HG02981 (cell line): ENCODE measurements around the gene FTO.

Experiments
- ATAC-seq: cut with Tn5 transposase; IDR thresholded peaks from one replicate; pipeline ENCODE4 v1.9.1; 2021; ENCODE audit warnings: mild to moderate bottlenecking, moderate library complexity; ENCODE audit not compliant: unreplicated experiment

The FTO gene

DNA sequence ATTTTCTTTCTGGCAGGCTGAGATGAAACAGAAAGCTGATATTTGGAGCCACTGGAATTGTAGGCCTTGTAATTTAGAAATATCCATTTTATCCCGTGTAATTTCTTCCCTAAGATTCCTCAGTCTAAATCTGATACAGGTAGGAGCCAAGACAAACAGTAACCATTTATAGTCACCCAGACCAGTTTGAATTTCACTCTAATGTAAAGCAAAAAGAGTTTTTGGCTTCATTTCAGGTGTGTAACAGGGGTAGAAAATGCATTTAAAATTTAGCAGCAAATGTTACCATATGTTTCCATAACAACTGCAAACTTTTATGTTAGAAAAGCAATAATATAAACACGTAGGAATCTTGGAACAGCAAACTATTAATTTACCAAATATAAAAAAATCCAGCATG is 249.4 kb downstream of the FTO start:
- ATAC-seq, result no peak

DNA sequence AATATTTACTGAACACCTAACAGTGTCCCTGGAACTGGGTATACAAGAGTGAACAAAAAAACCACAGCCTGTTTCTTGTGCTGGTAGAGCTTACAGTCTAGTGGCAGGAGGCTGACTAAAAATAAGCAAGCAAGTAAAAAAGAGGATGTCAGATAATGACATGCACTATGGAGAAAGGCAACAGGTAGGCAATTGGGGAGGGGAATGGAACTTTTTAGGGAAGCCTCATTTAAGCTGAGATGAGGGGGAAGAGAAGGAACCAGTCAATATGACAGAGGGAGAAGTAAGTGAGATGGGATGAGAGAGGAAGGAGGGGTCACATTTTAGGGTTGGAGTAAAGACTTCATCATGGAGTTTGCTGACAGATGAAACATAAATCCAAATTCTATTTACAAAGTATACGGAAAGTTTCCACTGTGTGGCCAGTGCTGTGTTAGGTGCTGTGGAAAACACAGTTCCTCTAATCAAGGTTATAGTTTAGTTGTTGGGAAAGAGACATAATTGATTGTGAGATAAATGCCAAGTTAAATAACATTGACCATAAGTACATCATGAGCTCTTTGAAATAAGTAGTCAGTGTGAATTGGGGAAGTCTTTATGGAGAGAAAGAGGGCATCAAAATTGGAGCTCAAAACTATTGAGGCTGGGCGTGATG is 251.4 kb downstream of the FTO start:
- ATAC-seq, result no peak

DNA sequence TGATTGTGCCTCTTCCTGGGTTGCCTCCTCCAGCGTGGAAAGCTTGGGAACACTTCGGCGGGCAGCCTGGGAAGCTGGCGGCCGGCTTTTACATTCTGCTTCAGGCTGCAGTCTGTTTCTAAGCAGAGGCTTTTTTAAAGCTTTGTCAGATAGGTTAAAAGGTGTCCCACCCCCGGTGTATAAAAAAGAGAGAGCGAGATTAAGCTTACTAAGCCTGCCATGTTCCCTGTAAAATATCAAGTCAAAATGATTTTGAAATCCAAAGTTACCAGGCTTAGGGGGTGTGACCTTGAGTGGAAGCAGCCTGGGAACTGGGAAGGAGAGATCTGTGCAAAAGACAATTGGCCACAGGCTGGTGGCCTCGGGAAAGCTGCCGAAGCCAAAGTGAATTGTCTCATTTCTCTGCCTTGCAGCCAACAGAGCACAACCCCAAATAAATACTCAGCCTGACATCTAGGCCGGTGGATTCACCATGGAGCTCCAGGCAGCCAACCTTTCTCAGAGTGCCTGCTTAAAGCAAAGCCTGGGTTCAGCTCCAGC is 254.5 kb downstream of the FTO start:
- ATAC-seq, result no peak

DNA sequence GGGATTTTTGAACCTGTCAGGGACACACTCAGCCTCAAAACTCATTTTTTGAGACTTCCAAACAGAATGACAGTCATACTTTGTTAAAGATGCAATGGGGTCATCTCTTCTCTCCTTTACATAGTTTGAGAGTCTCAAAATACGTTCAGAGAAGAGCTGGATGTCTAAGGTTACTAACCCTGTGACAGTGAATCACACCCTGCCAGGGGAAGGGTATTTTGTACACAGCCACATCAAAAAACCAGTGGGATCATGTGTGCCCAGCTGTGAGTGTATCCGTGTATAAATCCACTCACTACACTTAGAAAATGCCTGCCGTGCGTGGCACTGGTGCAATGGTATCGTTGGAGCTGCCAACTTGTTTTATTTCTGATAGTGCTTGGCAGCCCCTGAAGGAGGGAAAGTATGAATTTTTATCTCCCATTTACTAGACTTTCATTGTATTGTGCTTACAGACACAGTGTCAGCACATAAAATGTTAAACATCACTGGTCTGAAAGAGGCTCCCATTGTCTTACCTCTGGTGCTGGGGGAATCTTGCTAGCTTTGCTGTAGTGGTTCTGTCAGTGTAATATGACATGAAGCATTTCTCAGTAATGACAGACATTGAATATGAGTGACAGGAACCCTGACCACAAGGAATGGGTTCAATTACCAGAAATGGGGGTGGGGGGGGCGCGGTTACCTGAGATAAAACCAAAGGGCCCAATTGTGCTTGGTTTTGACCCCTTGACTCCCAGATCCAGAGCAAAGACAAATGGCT is 256.3 kb downstream of the FTO start:
- no peak for ATAC-seq

DNA sequence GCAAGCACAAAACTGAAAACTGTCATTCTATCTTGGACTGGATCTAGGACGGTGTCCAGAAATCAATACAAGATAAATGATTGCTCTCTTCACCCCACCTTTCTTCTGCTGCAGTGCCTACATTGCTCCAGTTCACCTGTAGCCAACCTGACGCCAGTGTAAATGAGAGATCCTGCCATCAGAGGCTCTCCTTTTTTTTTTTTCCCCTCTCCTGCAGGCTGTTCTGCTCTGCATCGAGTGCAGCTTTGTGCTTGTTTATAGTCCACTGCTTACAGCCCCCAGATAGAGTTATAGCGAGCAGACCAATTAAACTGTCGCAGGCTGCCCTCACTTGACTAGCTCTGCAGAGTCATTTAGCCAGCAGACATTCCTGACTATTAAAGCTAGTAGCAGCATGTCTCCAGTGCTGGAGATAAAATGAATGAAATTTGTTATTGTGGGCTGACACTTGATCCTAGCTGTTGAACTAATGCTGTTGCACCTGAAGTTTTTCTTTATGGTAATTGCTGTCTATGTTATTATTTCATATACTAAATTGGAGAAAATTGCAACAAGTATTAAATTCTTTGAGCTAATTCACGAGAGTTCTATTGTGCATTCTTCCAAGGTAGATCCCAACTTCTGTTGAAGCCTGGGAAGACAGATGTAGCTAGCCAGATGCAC is 257.1 kb downstream of the FTO start:
- no peak for ATAC-seq

DNA sequence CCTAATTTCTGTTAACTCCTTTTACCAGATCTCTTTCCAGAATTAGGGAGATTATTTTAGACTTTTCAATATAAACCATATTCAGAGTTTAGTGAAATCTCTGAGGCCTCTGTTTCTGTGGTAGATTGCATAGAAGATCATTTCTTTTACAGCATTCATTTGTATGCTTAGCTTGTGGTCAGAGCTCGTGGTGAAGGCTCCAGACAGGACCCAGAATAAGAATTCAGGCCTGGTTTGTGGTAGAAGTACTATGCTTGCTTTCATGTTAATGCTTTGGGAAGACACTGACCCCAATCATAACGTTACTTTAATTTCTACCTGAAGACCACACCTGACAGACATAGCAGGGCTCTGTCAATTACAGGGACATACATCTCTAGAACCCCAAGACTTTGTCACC is 258.1 kb downstream of the FTO start:
- no peak for ATAC-seq

DNA sequence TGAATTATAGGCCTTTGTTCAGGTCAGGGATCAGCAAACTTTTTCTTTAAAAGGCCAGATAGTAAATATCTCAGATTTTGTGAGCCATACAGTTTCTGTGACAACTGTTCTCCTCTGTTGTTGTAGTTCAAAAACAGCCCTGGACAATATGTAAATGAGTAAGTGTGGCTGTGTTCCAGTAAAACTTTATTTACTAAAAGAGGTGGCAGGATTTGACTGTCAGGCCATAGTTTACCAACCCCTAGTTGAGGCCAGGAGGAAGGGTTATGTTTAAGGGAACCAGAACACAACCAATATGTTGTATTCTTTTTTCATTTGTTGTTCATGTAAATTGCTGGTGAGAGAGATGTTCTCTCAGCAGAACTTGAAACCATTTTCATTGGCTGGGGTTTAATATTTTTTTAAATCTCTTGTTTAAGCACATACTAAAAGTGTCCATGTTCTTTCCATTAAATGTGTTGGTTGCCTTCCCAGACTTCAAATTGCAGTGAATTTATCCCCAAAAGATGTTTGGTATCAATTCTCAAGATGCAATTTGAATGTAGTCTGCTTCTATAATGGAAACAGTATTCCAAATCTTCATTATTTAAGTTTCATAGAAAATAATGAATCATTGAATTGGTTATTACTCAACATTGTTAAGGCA is 260.3 kb downstream of the FTO start:
- no peak for ATAC-seq

DNA sequence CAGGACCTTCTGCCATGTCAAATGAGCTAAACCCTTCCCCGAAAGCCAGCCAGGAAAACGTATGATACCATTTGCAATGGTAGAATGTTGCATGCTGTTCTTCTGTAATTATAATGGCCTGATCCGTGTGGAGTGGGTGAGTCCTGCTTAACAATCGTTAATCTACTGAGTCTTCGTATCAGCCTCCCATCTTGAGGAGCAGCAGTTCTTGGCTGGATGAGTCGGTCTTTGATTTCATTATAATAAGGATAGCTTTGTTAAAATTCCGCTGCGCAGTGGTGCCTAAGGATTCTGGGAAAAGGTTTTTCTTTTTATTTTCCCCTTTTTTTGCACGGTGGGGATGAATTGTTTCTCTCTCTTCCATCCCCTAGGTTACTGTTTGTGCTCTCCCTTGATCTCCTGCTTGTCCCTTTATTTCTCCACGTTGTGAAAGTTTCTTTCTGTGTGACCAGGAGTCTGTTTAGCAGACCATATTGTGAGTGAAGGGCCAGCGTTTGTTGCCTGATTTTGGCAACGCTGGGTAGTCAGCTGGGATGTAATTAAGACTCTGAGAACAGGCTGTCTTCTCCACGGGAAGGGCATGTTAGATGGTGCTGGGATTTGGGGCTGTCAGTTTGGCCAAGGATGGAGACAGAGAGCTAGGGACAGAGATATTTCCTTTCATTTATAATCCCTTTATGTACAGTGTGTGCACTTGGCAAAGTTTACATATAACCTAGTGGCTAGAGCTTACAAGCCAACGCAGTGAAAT is 263.0 kb downstream of the FTO start:
- ATAC-seq, result no peak

DNA sequence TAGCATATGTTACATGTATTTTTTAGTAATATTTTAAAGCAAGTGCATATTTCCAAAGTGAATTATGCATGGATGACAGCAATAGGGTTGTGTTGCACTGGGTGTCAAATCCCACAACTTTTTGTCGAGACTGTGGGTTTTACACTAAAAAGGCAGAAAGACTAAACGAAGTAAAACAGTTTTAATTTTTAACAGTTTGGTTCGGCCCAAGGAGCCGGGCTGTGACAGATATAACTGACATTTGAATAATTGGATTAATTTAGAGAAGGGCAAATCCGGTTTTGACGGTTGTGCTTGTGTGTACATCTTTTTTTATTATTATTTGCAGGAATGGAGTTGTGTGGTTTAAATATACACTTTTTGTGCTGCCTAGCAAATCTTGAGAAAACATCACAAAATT is 263.6 kb downstream of the FTO start:
- ATAC-seq, result no peak

DNA sequence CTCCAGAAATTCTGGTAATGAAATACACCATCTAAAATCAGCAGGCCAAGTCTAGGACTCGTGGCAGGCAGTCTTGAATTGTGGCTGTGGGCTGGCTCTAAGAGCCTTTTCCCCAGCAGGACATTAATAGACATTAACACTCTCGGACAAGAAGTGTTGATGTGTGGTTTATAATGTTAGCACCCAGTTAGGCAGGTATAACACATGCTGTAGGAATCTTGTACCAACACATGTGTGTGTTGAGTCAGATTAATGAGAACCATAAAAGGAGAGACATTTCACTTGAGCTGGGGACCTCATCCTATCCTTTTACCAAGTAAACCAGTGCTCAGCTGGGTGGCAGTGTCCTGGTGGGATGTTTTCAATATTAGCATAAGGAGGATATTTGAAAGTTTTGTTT is 264.5 kb downstream of the FTO start:
- ATAC-seq, result no peak

DNA sequence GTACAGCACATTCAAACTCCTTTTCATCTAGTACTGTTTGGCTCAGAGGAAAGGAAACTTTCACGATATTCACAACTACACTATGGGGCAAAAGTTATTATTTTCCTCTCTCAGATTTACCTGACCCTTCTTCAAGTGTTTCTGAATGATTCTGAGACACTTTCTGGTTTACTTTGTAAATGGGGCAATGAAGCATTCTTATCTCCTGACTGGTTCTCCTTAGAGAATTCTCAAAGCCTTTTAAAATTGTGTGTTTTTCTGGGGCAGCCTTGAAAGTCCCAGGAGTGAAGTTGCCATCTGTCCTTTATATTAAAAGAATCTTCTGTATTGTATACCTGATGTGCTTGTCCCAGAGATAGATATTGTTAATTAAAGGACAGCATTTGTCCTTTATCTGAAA is 264.9 kb downstream of the FTO start:
- ATAC-seq, result no peak

DNA sequence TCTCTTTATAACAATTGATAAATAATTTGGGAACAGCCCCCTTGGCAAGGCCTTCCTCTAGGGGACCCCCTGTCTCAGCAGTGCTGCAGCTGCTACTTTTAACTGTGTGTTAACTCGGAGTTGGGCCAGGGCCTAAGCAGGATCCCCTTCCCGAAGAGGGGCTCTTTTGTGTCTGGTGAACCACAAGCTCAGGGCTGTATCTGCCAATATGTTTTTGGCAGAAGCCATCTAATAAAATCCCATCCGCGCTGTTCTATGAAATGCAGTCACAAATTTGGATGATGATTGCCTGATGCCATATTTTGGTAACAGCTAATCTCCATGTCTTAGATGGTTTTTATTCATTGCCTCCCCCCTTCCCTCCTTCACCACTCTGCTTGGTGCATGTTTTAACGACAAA is 267.7 kb downstream of the FTO start:
- no peak for ATAC-seq

DNA sequence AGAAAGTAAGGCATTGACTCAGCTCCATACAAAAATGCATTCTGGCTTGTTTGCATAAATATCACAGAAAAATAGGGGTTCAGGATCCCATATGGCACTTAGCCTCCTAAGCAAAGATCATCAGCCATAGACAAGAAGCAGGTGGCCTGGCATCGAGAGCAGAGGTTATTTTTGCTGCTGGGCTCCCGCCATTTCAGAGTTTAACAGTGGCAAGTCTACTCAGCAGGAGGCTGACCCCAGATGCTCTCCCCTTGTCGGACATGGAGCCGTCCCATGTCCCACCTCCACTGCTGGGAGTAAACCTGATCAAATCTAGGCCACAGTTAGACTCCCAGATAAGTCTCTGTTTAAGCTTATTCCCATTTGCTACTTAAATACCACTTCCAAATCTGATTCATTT is 269.1 kb downstream of the FTO start:
- ATAC-seq, result no peak

DNA sequence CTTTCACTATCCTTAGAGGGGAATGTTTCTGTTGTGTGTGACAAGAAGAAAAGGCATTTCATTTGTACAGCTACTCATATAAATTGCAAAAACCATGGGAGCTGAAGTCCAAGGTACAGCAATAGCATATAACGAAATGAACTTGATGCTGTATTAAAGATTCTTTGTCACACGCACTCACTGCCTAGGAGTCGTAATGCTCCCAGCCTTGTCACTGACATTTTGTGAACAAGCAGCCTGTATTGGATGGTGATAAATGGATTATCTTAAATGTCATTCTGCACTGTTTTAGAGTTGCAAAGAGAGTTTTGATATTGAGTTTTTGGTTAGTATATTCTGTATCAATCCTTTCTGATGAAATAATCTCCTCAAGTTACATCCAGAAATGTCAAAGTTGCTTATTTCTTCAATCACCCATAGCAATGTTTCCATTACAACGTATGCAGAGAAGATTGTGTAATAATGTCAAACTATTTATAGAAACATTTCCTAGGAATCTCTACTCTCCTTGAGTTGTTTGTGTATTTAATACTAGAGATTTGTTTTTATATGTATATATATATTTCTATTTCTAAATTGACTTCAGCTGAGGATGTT is 270.6 kb downstream of the FTO start:
- ATAC-seq, result no peak

DNA sequence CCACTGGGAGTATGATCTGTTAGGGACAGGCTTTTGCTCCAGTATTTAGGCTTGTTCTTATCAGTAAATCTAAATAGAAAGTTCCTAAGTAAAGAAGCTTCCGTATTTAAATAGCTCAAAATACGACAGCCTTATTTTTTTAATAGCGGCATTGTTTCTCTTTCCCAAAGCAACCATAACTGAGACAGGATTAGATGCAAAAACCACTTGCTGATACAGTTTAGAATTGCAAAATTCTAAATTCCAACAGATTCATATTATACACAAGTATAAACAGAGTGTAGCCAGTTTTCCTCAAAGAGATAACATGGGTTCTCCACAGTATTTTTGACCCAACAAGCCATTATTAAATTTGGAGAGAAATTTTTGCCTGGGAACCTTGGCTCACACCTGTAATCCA is 276.7 kb downstream of the FTO start:
- ATAC-seq, result no peak

DNA sequence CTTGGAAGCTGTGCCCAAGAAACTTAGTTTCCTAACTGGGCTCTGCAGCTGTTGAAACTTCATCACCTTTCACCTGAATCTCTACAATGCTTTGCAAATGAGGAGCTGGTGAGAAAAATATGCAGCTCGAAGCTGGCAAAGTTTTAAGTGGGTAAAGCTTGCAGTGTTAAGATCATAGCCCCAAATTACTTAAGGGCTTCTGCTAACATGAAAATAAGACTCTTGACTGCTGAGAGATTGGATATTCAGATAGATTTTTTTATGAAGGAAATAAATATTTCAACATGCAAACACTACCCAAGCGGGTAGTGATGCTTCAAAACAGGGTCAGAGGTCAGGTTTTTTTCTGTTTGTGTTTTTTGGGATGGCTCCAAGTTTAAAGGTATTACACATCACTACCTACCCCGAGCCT is 278.7 kb downstream of the FTO start:
- no peak for ATAC-seq

DNA sequence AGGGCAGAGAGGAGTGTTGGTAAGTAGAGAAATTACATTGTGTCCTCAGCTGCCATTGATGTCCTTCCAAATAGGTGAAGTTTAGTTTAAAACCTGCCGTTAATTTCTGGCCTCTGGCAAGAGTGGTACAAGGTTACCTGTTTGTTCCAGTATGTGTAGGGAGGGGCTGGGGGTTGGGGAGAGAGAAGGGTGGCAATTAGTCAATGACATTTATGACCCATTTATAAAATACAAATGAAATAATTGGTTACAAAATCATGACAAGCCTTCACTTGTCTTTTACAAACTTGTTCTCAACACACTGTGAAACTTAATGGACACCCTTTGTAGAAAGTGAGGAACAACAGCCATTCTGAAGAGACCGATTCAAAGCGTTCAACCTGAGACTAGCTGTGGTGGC is 281.0 kb downstream of the FTO start:
- ATAC-seq, result no peak

DNA sequence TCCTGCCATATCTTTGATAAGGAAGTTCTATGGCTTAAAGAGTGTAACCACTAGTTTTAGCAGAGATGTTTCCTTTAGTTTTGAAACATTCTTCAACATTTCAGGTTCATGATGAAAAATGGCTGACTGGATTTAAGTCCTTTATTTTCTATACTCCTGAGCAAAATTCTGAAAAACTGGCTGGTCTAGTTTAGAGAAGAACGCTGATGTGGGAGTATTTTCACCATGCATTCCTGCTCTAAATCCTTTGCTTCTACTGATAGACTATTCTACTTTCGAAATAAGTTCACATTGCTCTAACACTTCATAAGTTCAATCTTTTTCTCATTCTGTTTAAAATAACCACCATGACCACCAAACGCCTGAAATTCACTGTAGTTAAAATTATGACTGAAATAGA is 281.9 kb downstream of the FTO start:
- no peak for ATAC-seq

DNA sequence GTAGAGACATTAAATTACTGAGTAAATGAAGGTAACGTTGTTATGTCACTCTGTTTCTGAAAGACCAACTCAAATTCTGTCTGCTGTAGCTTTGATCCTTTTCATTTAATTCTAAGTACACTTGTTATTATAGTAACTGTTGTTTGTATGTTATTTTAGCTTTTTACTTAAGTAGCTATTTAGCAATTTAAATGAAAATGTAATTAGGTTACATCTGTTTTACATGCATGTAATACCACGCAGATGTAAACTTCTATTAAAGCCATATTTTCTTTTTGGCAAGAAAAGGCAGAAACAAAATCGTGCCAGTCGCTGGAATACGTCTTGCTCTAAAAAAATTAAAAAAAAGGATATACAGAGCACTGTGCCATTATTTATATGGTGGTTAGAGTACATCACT is 282.8 kb downstream of the FTO start:
- ATAC-seq, result no peak

DNA sequence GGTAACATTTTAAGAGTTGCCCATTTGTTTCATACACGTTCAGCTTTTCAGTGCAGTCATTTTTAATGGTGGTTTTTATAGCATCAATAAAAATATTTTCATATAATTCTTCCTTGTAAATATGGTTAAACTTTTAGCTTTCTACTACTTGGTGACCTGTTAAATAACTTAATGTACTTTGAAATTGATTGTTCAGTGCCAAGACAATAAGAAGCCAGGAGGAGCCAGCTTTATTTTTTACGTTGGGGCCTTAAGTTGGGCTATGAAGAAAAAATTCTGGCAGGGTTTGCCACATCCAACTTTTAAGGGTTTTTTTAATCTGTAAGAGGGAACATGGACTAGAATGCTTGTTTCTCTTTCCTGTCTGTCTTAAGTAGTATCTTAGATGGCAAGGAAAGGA is 284.2 kb downstream of the FTO start:
- ATAC-seq, result no peak
